ENCODE data around the gene FURIN.

DNA sequence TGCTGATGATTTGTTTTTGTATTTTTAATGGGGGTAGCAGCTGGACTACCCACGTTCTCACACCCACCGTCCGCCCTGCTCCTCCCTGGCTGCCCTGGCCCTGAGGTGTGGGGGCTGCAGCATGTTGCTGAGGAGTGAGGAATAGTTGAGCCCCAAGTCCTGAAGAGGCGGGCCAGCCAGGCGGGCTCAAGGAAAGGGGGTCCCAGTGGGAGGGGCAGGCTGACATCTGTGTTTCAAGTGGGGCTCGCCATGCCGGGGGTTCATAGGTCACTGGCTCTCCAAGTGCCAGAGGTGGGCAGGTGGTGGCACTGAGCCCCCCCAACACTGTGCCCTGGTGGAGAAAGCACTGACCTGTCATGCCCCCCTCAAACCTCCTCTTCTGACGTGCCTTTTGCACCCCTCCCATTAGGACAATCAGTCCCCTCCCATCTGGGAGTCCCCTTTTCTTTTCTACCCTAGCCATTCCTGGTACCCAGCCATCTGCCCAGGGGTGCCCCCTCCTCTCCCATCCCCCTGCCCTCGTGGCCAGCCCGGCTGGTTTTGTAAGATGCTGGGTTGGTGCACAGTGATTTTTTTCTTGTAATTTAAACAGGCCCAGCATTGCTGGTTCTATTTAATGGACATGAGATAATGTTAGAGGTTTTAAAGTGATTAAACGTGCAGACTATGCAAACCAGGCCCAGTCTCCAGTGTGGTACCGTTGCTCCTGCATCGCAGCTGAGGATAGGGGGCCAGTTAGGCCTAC, 14.6 kb downstream of the FURIN start:
- no peak for TF ChIP-seq GATA2 (IDR thresholded peaks at IDR 0.05; ENCODE audit: low read depth, low read length)
- TF ChIP-seq GATA3 (IDR thresholded peaks at IDR 0.05; ENCODE audit: low read depth, low read length), result no peak

All from SH-SY5Y (cell line).